HG03064 (cell line): ENCODE data around the gene EFNA5.

Source experiments
- ATAC-seq: cut with Tn5 transposase; IDR thresholded peaks from one replicate; pipeline ENCODE4 v1.9.1; 2021; ENCODE audit warnings: low read depth; ENCODE audit not compliant: unreplicated experiment

EFNA5 gene

DNA sequence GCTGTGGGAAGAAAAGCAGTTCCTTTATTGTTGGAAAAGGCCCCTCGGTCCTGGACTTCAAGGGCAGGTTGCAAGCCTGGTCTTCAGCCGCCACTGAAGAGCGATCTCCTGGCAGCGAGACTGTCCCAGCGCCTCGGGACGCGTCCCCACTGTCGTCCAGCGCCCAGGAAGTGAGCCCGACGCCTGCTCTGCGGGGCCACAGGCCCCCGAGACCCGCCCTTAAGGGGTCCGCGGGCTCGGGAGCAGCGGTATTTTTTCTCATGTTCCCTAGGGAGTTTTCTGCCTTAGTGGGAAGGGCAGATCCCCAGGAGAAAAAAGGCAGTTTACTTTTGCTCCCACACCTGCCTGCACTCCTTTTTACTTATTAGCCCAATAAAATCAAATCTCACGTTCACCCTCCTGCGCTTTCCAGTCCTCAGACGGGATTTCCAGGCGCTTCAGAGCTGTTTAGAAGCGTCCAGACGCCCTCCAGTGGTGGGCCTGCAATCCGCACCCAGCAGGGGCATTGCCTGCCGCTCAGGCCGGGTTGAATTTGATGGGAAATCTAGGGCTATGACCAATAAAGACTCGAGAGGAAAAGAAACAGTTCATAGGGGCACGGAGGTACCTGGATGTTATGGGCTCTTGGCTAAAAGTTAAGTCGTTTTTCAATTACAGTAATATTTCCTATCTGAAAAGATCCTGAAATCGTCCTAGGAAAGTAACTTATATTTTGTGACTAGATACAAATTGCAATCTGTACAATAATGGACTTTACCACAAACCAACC, 2.8 kb upstream of the EFNA5 start:
- ATAC-seq: peak; percentile 69

DNA sequence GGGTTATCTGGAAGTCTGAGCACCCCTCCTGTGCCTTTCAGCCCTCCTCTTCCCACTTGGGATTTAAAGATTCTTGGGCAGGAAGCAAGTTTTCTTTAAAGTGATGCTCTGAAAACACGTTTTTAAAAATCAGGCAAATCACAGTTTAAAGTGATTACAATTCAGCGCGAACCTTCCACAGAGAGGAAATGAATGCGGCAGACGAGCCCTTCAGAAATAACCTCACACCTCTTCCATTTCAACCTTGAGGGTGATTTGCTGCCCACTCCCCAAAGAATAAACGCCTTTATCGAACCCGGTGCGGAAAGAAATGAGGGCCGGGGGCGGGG, 2.3 kb upstream of the EFNA5 start:
- ATAC-seq: no peak

DNA sequence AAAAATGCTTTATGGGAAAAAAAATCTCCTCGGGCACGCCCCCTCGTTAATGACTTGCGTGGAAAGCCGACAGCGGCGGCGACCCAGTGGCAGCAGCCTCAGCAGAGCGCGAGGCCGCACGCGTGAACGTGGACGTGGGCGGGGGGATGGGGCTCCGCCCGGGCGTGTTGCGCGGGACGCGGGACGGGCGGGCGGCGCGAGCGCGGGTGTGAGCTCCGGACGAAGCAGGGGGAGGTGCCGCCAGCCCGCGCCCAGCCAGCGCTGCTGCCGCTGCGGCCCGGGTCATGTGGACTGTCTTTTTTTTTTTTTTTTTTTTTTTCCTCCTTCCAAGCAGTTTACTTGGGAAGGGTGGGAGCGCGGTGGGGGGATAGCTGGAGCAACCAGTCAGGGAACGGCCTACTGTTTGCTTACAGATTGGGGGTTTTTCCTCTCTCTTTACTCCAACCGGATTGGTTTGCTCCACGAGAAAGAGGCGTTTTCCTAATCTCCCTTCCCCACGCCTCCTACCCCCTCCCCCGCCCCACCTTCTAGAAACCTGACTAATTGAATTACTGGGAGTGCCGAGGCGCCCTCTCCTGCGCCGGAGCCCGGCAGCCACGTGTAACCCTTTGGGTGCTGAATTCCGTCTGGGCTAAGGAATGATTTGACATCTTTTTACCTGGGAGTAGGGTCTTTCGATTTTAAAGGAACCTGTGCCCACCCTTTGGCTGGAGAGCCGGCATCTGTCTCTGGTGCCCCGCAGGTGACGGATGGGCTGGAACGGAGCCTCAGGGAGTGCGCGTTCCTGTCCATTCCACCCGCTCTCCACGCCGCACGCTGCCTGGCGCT, 1.7 kb upstream of the EFNA5 start:
- ATAC-seq: no peak

DNA sequence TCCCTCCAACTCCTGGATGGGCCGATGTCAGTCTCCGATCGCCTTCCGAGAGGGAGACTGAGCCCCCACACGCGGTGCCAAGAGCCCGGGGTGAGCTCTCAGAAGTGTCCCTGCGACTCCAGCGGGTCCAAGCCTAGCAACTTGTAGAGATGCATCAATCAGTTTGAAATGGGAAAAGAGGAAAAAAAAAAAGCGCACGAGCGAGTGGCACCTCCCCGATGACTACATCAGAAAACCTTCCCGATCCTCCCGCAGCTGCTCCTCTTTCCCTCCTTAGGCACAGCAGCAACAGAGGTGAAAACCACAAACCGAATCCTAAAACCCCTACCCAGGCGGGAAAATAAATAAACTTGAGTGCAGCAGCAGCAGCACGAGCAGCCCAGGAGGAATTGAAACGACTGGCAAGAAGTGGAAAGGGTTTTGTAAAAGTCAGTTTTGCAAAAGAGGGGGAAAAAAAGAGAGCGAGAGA, 1.0 kb upstream of the EFNA5 start:
- no peak for ATAC-seq

DNA sequence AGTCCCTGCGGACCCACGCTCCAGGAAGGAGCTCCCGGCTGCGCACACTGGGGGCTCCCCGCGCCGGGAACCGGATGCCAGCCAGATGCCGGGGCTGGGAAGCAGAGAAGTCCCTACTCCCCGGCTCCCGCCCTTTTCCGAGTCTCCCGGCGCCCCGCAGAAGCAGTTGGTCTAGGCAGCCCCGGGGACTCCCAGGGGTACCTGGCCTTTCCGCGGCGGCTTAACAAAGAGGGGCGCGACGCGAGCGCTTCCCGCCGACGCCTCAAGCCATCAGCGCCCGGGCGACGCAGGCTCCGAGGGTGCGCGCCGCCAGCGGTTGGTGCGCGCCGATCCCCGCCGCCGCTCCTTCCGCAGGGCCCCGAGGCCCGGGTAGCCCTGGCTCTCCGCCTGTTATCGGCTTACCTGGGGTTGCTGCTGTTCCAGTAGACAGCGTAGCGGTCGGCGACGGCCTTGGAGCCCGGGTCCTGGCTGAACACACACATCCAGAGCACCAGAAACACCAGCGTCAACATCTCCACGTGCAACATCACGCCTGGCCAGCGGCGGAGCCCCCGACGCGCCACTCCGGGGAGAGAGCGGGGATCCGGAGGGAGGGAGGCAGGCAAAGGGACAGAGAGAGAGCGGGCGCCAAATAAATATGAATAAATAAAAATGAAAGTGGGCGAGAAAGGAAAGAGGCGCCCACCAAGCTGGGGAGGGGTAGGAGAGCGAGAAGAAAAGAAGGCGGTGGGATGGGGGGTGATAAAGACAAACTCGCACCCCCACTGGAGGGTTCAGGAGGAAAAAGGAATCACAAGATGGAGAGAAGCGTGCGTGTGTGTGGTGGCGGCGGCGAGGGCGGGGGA, 428 bp downstream of the EFNA5 start:
- no peak for ATAC-seq

DNA sequence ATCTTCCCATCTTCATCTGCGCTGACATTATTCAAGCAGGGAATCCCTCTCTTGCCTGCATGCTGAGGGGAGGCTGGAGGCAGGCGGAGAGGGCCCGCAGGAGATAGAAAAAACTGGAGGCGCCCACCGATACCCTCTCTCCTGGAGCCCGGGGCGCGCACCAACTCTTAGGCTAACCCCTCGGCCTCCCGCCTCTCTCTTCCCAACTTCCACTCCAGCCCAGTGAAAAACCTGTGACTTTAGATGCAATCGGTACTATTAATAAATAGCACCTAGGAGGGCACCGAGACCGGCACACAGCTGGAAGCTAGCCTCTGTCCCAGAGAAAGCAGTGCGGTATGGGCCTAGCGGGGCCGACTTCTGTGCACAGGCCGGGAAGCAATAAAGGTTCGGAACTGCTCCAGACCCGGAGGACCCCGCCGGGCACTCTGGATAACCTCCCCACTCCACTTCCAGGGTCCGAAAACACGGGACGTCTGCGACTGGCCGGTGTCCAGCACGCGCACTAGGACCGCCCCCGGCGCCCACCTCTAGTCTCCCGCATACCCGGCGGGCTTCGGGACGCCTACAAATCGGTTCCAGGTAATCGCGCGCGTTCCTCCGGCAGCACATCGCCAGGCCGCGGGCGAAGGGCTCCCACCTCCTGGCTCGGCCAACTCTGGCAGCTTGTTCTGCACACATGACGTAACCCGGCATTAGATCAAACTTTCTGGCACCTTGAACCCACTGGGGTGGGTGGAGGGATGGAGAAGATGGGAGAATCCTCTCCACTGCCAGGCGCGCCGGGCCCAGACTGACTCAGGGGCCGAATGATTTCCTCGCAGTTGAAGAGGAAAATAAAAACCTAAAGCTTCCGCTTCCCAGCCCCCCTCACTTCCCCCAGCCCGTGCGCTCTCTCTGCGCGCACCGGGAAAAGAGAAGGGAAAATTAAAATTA, 1.4 kb downstream of the EFNA5 start:
- no peak for ATAC-seq

DNA sequence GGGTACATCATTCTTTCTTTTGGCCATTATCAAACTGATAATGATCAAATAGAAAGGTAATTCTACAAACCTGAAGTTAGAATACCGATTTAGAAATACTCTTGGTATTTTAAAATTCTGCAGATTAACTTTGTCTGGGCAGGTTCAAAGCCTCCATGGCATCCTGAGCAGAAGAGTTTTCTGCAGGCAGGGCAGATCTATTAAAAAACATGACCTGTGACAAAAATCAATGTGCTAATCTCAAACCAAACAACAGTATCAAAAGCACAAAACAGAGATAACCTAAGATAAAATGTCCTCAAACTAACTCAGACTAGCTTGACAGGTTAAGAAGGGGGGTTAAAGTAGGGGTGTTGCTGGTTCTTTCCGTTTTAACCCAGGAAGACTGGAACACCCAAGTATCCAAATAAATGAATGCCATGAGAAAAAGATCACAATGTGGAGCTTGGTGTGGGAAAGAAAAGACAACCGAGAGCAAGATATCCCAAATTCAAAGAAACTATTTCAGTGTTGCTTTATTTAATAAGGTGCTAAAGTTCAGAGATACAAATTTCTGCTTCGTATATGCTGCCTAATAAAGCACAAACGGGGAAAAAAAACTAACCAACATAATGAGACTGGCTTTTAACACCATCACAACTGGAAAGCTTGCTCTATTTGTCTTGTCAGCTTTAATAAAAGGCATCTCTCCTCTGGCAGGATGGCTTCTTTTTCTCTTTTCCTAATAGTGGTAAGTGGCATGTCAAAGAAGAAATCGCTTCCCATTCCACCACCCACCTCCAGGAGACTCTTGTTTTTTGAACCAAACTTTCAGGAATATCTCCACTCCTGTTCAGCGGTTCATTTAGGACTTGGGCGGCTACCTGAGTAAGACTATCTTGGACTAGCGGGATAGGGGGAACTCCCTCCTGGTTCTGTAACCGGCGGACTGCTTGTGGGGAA, 2.3 kb downstream of the EFNA5 start:
- no peak for ATAC-seq

DNA sequence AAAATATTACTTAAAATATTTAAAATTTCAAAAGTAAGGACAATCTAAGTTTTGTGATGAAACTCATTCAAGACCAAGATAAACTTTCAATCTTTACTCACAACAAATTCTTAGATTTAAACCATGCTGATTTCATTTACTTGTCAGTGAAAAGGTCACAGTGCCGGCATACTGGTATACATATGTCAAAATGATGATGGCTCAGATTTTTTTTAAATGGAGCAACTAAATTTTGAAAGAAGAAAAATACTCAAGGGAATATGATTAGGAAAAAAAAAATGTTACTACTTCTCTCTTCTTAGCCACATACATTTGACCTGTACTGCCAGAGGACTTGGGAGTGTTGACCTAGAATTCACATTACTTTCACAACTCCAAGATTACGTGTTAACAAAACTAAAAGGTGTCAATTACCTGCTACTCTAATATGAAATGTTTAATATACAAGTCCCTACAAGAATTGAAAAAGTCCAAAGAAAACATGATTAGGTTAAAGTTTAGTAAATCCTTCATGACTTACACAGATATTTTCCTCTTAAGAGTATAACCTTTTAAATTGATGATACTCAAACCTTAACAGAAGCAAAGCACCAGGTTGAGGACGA, 4.6 kb downstream of the EFNA5 start:
- no peak for ATAC-seq

DNA sequence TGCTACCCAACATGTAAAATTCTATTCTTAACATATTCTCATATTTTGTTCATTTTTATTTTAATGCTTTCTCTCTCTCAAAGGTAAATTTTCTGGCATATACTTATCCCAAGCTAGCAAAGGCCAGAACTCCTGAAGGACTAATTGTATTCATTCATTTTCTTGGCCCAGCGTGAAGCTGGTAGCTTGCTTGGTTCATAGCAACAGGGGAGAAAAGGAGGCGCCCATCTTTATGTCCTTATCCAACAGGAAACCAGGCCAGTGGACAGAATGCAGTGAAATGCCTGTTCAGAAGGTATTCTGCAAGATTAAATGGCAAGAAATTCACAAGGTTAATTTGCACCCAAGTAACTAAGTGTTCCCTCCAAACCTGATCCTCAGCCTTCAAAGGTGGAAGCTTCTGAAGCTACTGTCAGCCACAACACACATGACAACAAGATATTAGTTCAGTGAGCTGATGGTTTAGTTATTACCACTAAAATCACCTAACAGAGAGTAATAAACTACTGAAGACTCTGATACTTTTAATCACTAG, 5.6 kb downstream of the EFNA5 start:
- no peak for ATAC-seq

DNA sequence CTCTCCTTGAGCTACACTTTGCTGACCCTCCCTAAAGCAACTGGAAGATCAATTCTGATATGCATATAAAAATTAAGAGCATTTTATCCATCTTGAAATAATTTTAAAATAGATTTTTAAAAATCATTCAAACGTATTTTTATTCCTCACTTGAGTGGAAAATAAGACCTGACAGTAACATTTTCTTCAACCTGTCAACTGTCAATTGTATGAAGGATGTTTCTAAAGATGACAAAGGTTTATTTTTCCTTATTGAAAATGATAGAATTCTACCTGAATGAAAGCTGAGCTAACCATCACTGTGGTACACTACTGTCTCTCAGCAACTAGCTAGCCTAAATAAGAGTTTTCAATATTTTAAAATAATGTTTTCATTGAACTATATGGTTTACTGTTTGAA, 7.0 kb downstream of the EFNA5 start:
- ATAC-seq: no peak

DNA sequence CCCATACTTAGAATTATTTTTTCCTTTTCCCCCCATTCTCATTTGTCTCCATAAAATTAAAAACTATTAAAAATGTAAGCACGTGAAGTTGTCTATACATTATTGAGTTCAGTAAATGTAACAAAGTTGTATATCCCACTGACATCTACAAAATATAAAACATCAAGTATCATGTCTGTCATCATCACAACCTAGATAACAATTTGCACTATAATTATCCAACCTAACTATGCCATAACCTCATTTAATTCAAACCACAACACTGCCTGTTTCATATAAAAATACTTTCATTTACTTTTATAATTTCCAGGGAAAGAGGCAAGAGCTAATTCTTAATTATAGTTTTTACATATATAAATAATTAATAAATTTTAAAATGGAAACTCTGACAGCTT, 9.1 kb downstream of the EFNA5 start:
- no peak for ATAC-seq

DNA sequence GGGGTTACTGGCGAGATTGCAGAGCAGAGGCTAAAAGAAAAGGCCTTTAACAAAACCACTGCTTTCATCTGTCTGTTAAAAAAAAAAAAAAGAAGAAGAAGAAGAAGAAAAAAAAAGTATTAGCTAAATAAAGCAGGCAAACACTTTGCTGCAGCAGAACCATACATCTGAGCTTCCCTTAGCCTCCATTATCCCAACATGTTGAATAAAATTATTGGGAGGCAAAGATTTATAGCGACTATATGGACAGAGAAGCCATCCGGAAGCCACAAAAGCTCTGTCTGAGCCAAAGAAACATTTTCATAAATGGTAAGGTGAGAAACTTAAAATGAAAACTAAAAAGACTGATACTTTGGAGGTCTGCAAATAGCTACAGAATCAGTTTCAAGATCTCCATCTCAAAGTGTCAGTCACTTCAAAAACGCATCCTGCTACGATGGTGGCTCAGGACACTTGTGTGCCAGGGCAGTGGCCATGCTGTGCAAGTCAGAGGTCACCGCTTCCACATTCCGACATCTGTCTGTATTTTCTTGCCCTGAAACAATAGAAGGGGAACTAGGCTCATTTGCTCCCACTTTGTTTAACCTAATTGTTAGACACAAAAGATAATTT, 9.6 kb downstream of the EFNA5 start:
- ATAC-seq: no peak

DNA sequence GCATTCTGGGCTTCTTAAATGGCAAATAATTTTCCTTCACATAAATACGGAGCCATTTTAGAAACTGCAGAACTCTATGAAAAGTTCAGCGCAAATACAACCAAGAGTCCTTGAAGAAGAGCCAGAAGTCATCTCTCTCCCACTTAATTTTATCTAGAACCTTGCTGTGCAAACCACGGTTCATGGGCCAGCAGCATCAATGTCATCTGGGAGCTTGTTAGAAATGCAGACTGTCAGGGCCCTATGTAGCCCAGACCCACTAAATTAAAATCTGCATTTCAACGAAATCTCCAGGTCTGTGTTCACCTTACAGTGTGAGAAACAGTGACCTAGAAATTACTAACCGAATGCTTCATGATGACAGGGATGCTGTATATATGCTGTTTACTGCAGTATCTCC, 12.2 kb downstream of the EFNA5 start:
- ATAC-seq: no peak

DNA sequence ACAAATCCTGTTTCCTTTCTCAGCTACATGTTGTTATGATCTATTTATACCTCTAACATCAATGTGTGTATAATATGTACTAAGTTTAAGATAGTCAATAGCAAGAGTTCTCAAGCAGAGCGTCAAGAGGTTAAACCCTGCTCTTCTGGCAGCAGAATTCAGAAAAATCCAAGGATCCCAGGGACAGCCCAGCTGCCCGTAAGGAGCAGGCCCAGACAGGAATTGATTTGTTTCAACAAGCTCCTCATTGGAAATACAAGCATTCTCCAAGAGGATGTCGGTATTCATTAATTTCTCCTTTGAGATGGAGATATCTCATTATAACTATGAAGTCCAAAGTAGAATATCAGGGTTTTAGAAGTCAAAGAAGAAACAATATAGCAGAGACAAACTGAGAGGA, 14.9 kb downstream of the EFNA5 start:
- ATAC-seq: no peak

DNA sequence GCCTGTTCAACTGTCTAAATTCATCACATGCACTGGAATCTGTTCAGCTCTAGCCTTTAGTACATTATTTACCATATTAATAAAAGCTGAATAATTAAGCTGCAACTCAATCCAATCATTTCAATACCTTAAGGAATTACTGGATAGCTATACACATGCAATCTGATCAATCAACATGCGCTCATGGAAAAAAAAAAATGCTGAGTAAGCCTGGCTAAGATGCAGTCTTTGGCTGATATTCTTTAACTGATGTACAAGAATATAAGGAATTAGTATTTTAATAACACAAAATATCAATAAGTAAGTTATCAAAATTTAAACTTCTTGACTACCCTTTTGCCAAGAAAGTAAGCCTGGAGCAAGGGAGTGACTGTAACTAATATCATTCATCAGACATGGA, 15.9 kb downstream of the EFNA5 start:
- no peak for ATAC-seq

DNA sequence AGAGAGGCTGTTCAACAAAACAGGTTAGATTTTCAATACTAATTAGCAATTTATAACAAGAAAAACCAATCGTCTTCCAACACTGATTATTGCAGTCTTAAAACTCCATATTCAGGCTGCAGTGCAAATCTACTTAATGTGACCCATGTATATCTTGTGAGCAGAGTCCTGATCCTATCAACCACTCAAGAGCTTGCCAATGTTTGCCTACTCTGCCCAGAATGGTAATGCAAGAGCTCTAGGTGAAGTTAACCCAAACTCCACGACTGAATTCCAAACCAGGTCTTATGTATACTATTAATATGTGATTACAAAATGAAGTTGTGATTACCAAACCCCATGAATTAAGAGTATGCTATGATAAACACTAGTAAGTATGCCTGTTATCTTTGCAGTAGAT, 17.1 kb downstream of the EFNA5 start:
- ATAC-seq: no peak

DNA sequence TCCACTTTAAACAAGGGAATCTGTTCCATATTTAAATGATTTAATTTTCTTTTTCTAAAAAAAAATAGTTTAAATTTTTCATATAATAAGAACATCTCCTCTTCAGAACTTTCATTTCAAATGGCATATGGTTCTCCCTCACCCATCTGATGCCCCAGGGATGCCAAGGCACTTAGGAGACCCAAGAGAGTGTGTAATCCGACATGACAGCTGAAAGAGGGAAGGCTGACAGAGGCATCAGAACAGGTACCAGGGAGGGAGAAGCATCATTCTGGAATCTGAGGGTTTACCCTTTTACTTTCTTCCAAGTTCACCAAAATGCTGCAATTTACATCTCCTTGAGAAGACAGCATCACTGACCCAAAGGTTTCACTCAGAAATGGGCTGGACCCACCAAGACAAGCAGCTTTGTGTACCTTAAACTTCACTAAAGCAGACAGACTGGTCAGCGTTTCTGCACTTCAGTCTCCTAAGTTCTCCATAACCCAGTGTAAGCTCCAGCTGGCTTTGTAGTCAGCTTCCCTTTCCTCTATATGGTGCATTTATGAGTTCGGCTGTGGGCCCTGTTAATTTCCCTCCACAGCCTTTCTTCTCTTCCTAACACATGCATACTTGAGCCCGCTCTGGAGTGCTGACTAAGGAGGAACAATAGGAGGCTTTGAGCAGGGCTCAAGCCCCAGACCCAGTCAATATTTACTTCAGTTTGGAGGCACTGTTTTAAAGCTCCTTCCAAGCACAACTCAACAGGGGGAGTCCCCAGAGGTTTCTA, 17.7 kb downstream of the EFNA5 start:
- no peak for ATAC-seq
